T-helper 17 cell (primary cell): Measurements from ENCODE around the gene ZNF221. TPM values are rescaled to one million over a fixed set of nuclear protein-coding genes. Genes with fewer than 3 reads are reported as not detected.

Experiments
- ATAC-seq: fragments of 150-1000 bp; cut with Tn5 transposase; 2 replicates; pipeline ENCODE4 v1.10.0; 2021; ENCODE audit warnings: mild to moderate bottlenecking, moderate library complexity
- DNase-seq, 3 donors: peaks; one replicate each; pipeline versions ENCODE4 v3.0.0 to v3.0.0-alpha.2; 2020 to 2021
- H3K9me3 ChIP-seq: one replicate; pipeline ENCODE4 v1.7.0; 2013; ENCODE audit warnings: low read length, mild to moderate bottlenecking; ENCODE audit not compliant: control insufficient read depth, poor library complexity, severe bottlenecking
- H3K27ac Mint-ChIP-seq: one replicate; pipeline ENCODE4 v1.8.0; 2022; ENCODE audit warnings: mild to moderate bottlenecking, moderate library complexity, mixed read lengths
- H3K27me3 Mint-ChIP-seq: one replicate; pipeline ENCODE4 v1.8.0; 2022; ENCODE audit warnings: mixed read lengths
- H3K36me3 Mint-ChIP-seq: one replicate; pipeline ENCODE4 v1.8.0; 2022; ENCODE audit warnings: low read depth, mixed read lengths
- H3K4me1 Mint-ChIP-seq: one replicate; pipeline ENCODE4 v1.8.0; 2022; ENCODE audit warnings: mild to moderate bottlenecking, mixed read lengths
- H3K4me3 Mint-ChIP-seq: one replicate; pipeline ENCODE4 v1.8.0; 2022; ENCODE audit warnings: mild to moderate bottlenecking, moderate library complexity, mixed read lengths
- total RNA-seq, 4 donors: library from RNA in 2 of 4; stranded (reverse) in 2 of 4; gene quantifications; one replicate each; pipeline ENCODE4 v1.2.3 and lab custom pipeline; 2022 to 2026

ZNF221 gene
- total RNA-seq, 2 donors from 2014 or later: 0.16 to 0.40 TPM

DNA sequence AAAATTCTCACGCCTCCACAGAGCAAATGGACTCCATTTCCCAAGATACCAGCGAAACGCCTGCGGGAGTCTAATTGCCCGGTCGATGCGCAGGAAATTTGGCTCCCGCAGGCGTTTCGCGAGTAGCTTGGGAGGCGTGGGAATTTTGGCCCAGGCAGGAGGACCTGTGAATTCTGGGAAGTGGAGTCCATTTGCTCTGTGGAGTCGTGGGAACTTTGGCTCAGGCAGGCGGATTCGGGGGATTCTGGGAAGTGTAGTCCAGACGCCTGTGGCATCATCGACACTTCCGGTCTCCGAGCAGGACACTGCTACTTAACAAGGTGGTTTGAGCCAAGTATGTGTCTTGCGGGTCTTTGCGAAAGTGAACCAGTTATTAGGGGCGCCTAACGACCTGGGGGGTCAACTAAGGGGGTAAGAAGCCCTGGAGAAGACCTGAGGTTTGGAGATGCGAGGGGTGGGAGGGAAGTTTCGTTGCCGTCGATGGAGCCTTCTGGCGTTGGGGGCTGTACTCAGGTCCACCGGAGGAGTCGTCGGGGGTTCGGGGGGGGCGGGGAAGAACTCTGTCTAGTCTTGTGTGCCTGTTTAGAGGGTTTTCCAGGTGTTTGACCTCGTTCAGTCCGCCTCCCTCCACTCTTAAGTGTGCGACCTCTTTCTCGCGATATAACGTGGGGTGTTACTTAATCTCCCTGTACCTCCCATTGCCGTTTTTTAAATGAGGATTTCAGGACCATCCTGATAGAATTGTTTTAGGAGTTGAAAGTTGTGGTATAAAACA, 33.1 kb downstream of the ZNF221 start, which contains the start of gene ZNF155:
TSS of gene ZNF155 (plus strand) at position 277 of the 775 bp plus-strand sequence. CDS start 4,356 bp downstream, outside the sequence.
- peaks cover 2% of the 10 kb centered on the region for H3K4me1 Mint-ChIP-seq

DNA sequence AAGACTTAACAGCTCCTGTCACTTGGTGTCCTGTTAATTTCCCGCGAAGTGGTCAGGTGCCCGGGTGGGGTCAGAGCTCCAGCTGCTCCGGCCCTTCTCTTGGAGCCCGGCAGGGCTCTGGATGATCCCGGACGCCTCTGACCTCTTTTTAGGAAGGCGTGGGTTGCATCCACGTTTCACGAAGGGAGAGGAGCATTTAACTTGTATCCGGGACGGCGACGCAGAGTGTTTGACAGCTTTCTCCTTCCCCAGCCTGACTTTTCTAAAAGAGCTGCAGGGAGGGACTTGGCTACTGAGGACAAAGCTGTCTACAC, 33.6 kb downstream of the ZNF221 start:
- no peaks in the 10 kb centered on the region for H3K9me3 ChIP-seq
- H3K36me3 Mint-ChIP-seq: peaks cover 3% of the 10 kb centered on the region
- H3K27ac Mint-ChIP-seq: peak overlapping the region; percentile 65
- DNase-seq (no peak), ATAC-seq (no peak)
- no peaks in the 10 kb centered on the region for H3K27me3 Mint-ChIP-seq
- peaks cover 2% of the 10 kb centered on the region for H3K4me1 Mint-ChIP-seq
- peak overlapping the region; percentile 94 for H3K4me3 Mint-ChIP-seq

More for the DNA sequence above, 33.1 kb downstream of the ZNF221 start, which contains the start of gene ZNF155:
- Mint-ChIP-seq H3K4me3 (peak within 1 kb of the TSS; percentile 94), H3K27ac (peak within 1 kb of the TSS; percentile 65), H3K36me3 (peaks cover 3% of the 10 kb centered on the region), H3K27me3 (no peaks in the 10 kb centered on the region)
- ATAC-seq: peak; percentile 96
- H3K9me3 ChIP-seq: no peaks in the 10 kb centered on the region
- peak; percentile 25 to 52 (median 43) for DNase-seq

DNA sequence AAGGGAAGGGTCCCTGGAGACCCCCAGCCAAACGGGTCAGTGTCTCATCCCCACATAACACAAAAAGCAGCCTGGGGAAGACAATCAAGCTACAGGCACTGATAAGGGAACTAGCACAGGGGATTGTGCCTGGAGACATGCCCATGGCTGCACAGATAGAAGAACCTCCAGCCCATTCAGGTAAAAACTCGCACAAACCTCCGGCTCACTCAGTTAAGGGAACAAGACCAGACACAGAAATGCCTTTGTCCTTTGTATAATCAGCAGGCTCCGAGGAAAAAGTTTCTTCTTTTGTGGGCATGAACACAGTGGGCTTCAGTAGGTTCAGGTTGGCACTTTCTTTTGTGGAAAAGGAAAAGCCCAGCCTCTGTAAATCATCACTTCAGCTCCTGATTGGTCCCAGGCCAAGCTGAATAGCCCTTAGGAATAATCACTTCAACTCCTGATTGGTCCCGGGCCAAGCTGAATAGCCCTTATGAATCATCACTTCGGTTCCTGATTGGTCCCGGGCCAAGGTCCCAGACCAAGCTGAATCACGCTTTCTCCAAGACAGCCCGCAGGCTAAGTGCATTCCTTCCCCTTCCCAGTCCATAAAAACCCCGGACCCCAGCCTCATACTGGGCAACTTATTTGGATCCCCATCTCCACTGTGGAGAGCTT, 46.7 kb downstream of the ZNF221 start:
- Mint-ChIP-seq H3K4me1 (peaks cover 6% of the 10 kb centered on the region), H3K27ac (no peak overlapping the region), H3K36me3 (peaks cover 5% of the 10 kb centered on the region), H3K4me3 (no peak overlapping the region), H3K27me3 (no peaks in the 10 kb centered on the region)
- ATAC-seq: no peak
- DNase-seq: no peak
- H3K9me3 ChIP-seq: peaks cover 9% of the 10 kb centered on the region

DNA sequence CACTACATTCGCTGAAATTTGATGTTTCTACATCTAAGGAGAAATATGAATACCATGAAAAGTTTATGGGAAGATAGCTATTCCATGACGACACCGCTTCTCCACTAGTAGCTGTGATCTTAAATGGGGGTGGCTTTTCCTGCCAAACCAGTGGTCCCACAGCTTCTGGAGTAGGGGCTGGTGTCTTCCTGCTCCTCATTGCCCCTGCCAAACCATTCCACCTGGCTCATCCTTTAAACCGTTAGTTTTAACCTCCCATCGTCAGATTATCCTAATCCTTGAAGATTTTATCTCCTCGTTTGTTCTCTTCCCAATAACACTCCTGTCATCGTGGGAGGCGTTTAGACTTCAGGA, 51.2 kb downstream of the ZNF221 start:
- Mint-ChIP-seq H3K4me3 (peak overlapping the region; percentile 94), H3K36me3 (peaks cover 2% of the 10 kb centered on the region), H3K27ac (peak overlapping the region; percentile 93), H3K4me1 (peaks cover 10% of the 10 kb centered on the region), H3K27me3 (no peaks in the 10 kb centered on the region)
- no peak for ATAC-seq
- no peak for DNase-seq
- no peaks in the 10 kb centered on the region for H3K9me3 ChIP-seq

DNA sequence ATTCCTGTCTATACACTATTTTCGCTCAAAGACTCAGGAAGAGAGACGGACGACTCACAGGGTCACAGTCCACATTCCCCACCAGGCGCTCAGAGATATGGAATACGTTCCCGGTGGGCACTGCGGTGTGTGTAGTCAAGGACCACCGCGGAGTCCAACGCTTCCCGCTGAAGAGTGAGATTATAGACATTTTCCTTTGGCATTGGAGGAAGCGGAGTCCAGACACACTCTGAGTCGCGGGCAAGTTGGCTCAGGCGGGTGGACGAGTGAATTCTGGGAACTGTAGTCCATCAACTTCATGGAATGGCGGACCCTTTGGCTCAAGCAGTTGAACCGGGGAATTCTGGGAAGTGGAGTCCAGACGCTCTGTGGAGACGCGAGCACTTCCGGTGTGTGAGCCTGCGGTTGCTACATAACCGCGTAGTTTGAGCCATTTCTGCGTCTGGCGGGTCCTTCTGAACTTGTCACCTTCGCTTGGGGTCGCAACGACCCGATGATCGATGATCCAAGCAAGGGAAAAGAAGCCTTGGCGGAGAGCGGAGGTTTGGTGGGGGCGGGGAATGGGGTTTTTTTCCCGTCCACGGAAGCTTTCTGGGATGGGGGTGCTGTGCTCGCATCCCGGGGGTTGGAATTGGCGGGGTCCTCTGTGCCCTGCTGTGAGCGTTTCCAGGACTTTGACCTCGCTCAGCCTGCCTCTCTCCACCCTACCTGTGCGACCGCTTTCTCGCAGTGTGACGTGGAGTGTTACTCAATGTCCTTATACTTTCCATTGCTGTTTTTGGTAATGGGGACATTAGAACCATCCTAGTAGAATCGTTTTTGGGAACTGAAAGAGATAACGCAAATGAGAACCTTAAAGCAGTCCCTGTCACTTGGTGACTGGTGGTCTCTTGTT, 51.8 kb downstream of the ZNF221 start, which contains the start of gene ZNF230:
TSS of gene ZNF230 (plus strand) at position 392 of the 895 bp plus-strand sequence. CDS start 4,122 bp downstream, outside the sequence.
- peak; percentile 55 to 70 (median 60) for DNase-seq
- Mint-ChIP-seq H3K4me1 (peaks cover 10% of the 10 kb centered on the region), H3K27ac (peak within 1 kb of the TSS; percentile 93), H3K36me3 (peaks cover 5% of the 10 kb centered on the region), H3K4me3 (peak within 1 kb of the TSS; percentile 94), H3K27me3 (no peaks in the 10 kb centered on the region)
- no peaks in the 10 kb centered on the region for H3K9me3 ChIP-seq
- ATAC-seq: peak; percentile 99

DNA sequence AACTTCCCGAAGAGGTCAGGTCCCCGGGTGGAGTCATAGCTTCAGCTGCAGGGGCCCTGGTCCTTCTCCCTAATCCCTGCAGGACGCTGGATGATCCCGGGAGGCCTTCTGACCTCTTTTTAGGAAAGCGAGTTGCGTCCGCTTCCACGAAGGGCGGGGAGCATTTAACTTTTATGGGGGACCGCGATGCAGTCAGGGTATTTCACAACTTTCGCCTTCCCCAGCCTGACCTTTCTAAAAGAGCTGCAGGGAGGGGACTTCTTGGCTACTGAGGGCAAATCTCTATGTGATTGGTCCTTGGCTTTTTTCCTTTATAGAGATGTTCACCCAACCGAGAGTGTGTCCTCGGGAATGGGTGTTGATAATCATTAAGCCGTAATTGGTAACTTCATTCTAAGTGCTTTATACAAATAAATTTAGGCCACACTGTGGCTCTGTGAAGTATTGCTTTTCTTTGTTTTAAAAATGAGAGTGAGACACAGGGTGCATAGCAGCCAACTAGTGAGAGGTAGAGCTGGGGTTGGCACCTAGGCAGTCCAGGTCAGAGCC, 52.5 kb downstream of the ZNF221 start:
- peak overlapping the region; percentile 94 for H3K4me3 Mint-ChIP-seq
- DNase-seq: no peak
- no peaks in the 10 kb centered on the region for H3K27me3 Mint-ChIP-seq

DNA sequence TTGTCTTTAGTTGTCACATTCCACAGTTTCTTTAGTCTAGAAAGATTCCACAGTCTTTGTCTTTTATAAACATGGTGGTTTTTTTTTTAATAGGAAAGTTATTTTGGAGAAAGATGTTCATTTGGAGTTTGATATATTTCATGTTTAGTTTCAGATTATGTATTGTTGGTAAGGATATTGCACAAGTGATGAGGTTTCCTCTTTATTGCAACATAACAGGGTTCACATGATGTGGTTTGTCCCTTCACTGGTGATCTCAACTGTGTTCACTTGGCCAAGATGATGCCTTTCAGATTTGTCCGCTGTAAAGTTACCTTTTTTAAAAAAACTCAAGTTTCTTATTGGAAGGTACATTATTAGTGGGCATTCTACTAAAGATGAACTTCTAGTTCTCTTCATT, 54.9 kb downstream of the ZNF221 start:
- ATAC-seq (no peak), DNase-seq (no peak)
- peaks cover 10% of the 10 kb centered on the region for H3K4me1 Mint-ChIP-seq
- no peak overlapping the region for H3K4me3 Mint-ChIP-seq
- peaks cover 14% of the 10 kb centered on the region for H3K9me3 ChIP-seq
- H3K36me3 Mint-ChIP-seq: peaks cover 18% of the 10 kb centered on the region
- no peaks in the 10 kb centered on the region for H3K27me3 Mint-ChIP-seq
- H3K27ac Mint-ChIP-seq: no peak overlapping the region

More for the DNA sequence above, 52.5 kb downstream of the ZNF221 start:
- Mint-ChIP-seq H3K27ac (peak overlapping the region; percentile 93), H3K4me1 (peaks cover 10% of the 10 kb centered on the region), H3K36me3 (peaks cover 7% of the 10 kb centered on the region)
- no peaks in the 10 kb centered on the region for H3K9me3 ChIP-seq
- no peak for ATAC-seq

DNA sequence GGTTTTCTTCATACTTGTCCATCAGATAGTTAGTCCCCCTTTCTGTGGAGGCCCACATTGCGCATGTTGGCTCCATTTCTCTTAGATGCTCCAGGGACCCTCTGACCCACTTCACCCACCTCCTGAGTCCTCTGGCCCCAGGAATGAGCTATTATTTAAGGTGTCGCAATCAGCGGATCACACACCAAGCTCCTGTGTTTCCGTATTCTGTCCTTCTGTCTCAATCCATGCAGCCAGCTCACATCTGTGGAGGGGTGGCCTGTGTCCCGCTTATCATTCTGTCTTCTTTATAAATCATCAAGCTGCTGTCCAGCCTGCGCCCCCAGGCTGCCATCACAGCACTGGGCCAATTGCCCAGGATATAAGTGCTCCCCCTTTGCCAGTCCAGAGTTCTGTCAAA, 56.4 kb downstream of the ZNF221 start:
- H3K9me3 ChIP-seq: peaks cover 16% of the 10 kb centered on the region
- no peak overlapping the region for H3K27ac Mint-ChIP-seq
- H3K4me1 Mint-ChIP-seq: peaks cover 5% of the 10 kb centered on the region
- no peak overlapping the region for H3K4me3 Mint-ChIP-seq
- peaks cover 18% of the 10 kb centered on the region for H3K36me3 Mint-ChIP-seq
- DNase-seq: no peak
- ATAC-seq: no peak
- no peaks in the 10 kb centered on the region for H3K27me3 Mint-ChIP-seq

DNA sequence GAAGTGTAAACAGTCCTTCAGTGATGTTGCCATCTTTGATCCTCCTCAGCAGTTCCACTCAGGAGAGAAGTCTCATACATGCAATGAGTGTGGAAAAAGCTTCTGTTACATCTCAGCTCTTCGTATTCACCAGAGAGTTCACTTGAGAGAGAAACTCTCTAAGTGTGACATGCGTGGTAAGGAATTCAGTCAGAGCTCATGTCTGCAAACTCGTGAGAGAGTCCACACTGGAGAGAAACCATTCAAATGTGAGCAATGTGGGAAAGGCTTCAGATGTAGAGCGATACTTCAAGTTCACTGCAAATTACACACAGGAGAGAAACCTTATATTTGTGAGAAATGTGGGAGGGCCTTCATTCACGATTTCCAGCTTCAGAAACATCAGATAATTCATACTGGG, 59.4 kb downstream of the ZNF221 start:
- Mint-ChIP-seq H3K27me3 (no peaks in the 10 kb centered on the region), H3K36me3 (peaks cover 18% of the 10 kb centered on the region), H3K4me3 (no peak overlapping the region), H3K27ac (no peak overlapping the region), H3K4me1 (no peaks in the 10 kb centered on the region)
- ATAC-seq (no peak), DNase-seq (no peak)
- H3K9me3 ChIP-seq: peaks cover 16% of the 10 kb centered on the region

Other genes starting within 250 kb of the ZNF221 start
- gene IRGC, start 235.2 kb upstream of the ZNF221 start, total RNA-seq: not detected
- gene SMG9, start 196.3 kb upstream of the ZNF221 start, total RNA-seq: 10 to 100 TPM; 35.6 to 44.4 TPM
- 10 to 100 TPM; 46.4 to 63.1 TPM for gene KCNN4, start 170.3 kb upstream of the ZNF221 start, total RNA-seq
- under 1 TPM in 1 of 2 donors, not detected in 1; 0.45 TPM for gene LYPD5, start 148.8 kb upstream of the ZNF221 start, total RNA-seq
- 1 to 10 TPM; 4.4 to 6.9 TPM for gene ZNF283, start 123.9 kb upstream of the ZNF221 start, total RNA-seq
- 1 to 10 TPM in 1 of 2 donors, under 1 TPM in 1; 0.35 to 1.4 TPM for gene ZNF404, start 67.3 kb upstream of the ZNF221 start, total RNA-seq
- gene ZNF45, start 15.9 kb upstream of the ZNF221 start, total RNA-seq: 10 to 100 TPM in 1 of 2 donors, 1 to 10 TPM in 1; 7.1 to 11.0 TPM
- 1 to 10 TPM; 3.5 to 4.3 TPM for gene ZNF155, start 33.0 kb downstream of the ZNF221 start, total RNA-seq
- gene ZNF230, start 51.7 kb downstream of the ZNF221 start, total RNA-seq: 1 to 10 TPM; 2.0 to 2.6 TPM
- 1 to 10 TPM; 3.0 to 4.0 TPM for gene ZNF222, start 74.2 kb downstream of the ZNF221 start, total RNA-seq
- gene ZNF223, start 100.8 kb downstream of the ZNF221 start, total RNA-seq: 1 to 10 TPM in 1 of 2 donors, under 1 TPM in 1; 0.47 to 1.3 TPM
- gene ZNF284, start 120.9 kb downstream of the ZNF221 start, total RNA-seq: 1 to 10 TPM; 1.6 to 1.9 TPM
- 10 to 100 TPM; 30.6 to 34.8 TPM for gene ZNF224, start 143.1 kb downstream of the ZNF221 start, total RNA-seq
- 1 to 10 TPM in 1 of 2 donors, under 1 TPM in 1; 0.63 to 1.7 TPM for gene ZNF225, start 162.2 kb downstream of the ZNF221 start, total RNA-seq
- gene ZNF234, start 190.3 kb downstream of the ZNF221 start, total RNA-seq: 1 to 10 TPM; 3.7 to 5.5 TPM
- gene ZNF226, start 213.9 kb downstream of the ZNF221 start, total RNA-seq: 10 to 100 TPM; 11.4 to 16.0 TPM